ENCODE data around the gene DENR.
"Not testable (repeated sequence)": the region's sequence is repeated elsewhere in the genome, so short reads cannot be mapped to it uniquely, and the experiment has no call there.

The DENR gene

GRCh38 chr12:122740351-122740750 lies 12.3 kb upstream of the DENR start:
- DNase-seq (ENCODE audit: low read depth): no peak

- no peak for DNase-seq (ENCODE audit: low read depth)
Measured at GRCh38 chr12:122743895-122744525, 8.6 kb upstream of the DENR start.

- no peak for DNase-seq (ENCODE audit: low read depth)
Measured at GRCh38 chr12:122747224-122748135, 5.1 kb upstream of the DENR start.

- DNase-seq (ENCODE audit: low read depth): no peak
Measured at GRCh38 chr12:122749569-122750332, 2.9 kb upstream of the DENR start.

- DNase-seq (ENCODE audit: low read depth): not testable (repeated sequence)
Measured at GRCh38 chr12:122750781-122751515, 1.7 kb upstream of the DENR start.

- DNase-seq (ENCODE audit: low read depth): no peak
Measured at GRCh38 chr12:122753319-122753650, 661 bp downstream of the DENR start.

- DNase-seq (ENCODE audit: low read depth): no peak
Measured at GRCh38 chr12:122754790-122755189, 2.2 kb downstream of the DENR start.

- DNase-seq (ENCODE audit: low read depth): no peak
Measured at GRCh38 chr12:122757568-122757967, 4.9 kb downstream of the DENR start.

GRCh38 chr12:122785503-122785902 lies 32.9 kb downstream of the DENR start:
- DNase-seq (ENCODE audit: low read depth): no peak

GRCh38 chr12:122788387-122788786 lies 35.8 kb downstream of the DENR start:
- no peak for DNase-seq (ENCODE audit: low read depth)

- DNase-seq (ENCODE audit: low read depth): no peak
Measured at GRCh38 chr12:122789637-122790036, 37.0 kb downstream of the DENR start.

GRCh38 chr12:122790393-122791075 lies 37.9 kb downstream of the DENR start:
- DNase-seq (ENCODE audit: low read depth): no peak

- DNase-seq (ENCODE audit: low read depth): no peak
Measured at GRCh38 chr12:122793685-122794106, 41.1 kb downstream of the DENR start.

- DNase-seq (ENCODE audit: low read depth): no peak
Measured at GRCh38 chr12:122795807-122796206, 43.2 kb downstream of the DENR start.

- DNase-seq (ENCODE audit: low read depth): no peak
Measured at GRCh38 chr12:122799641-122800243, 47.1 kb downstream of the DENR start.

- no peak for DNase-seq (ENCODE audit: low read depth)
Measured at GRCh38 chr12:122803937-122804336, 51.3 kb downstream of the DENR start.

GRCh38 chr12:122804957-122805356 lies 52.3 kb downstream of the DENR start:
- not testable (repeated sequence) for DNase-seq (ENCODE audit: low read depth)

- DNase-seq (ENCODE audit: low read depth): no peak
Measured at GRCh38 chr12:122807651-122808050, 55.0 kb downstream of the DENR start.

- DNase-seq (ENCODE audit: low read depth): no peak
Measured at GRCh38 chr12:122811777-122812176, 59.2 kb downstream of the DENR start.

GRCh38 chr12:122813310-122813713 lies 60.7 kb downstream of the DENR start:
- no peak for DNase-seq (ENCODE audit: low read depth)

GRCh38 chr12:122819209-122819785 lies 66.7 kb downstream of the DENR start:
- DNase-seq (ENCODE audit: low read depth): no peak
